ENCODE results near the gene RAG2.

RAG2 gene

GRCh38 chr11:36598051-36598450 is at the start of gene RAG2:
Gene RAG2 (minus strand): TSS chr11:36598236. CDS start chr11:36594168, 4,068 bp downstream.
- no peak for DNase-seq

GRCh38 chr11:36638556-36638955 is 40.5 kb upstream of the RAG2 start:
- no peak for DNase-seq

- no peak for DNase-seq
These were observed 37.2 kb upstream of the RAG2 start for GRCh38 chr11:36635066-36635862.

GRCh38 chr11:36631774-36632173 is 33.7 kb upstream of the RAG2 start:
- DNase-seq = no peak

- no peak for DNase-seq
These were observed 30.8 kb upstream of the RAG2 start for GRCh38 chr11:36628765-36629244.

- DNase-seq = no peak
These were observed 30.1 kb upstream of the RAG2 start for GRCh38 chr11:36628141-36628540.

GRCh38 chr11:36627471-36627870 is 29.4 kb upstream of the RAG2 start:
- no peak for DNase-seq

- DNase-seq = no peak
These were observed 29.0 kb upstream of the RAG2 start for GRCh38 chr11:36627006-36627405.

- DNase-seq = no peak
These were observed 25.5 kb upstream of the RAG2 start for GRCh38 chr11:36623494-36623893.

- no peak for DNase-seq
These were observed 24.5 kb upstream of the RAG2 start for GRCh38 chr11:36622431-36623136.

GRCh38 chr11:36620246-36620645 is 22.2 kb upstream of the RAG2 start:
- DNase-seq = no peak

GRCh38 chr11:36619502-36619901 is 21.5 kb upstream of the RAG2 start:
- DNase-seq = no peak

GRCh38 chr11:36618363-36619047 is 20.5 kb upstream of the RAG2 start:
- DNase-seq = no peak

GRCh38 chr11:36617543-36618362 is 19.7 kb upstream of the RAG2 start:
- DNase-seq = no peak

- no peak for DNase-seq
These were observed 17.8 kb upstream of the RAG2 start for GRCh38 chr11:36615826-36616225.

- no peak for DNase-seq
These were observed 11.3 kb upstream of the RAG2 start for GRCh38 chr11:36609383-36609782.

- DNase-seq = no peak
These were observed 10.6 kb upstream of the RAG2 start for GRCh38 chr11:36608491-36609199.

- DNase-seq = no peak
These were observed 7.5 kb upstream of the RAG2 start for GRCh38 chr11:36605221-36606216.

GRCh38 chr11:36602135-36602534 is 4.1 kb upstream of the RAG2 start:
- no peak for DNase-seq

- peak; percentile 38 for DNase-seq
These were observed 3.1 kb upstream of the RAG2 start for GRCh38 chr11:36601155-36601554.

- DNase-seq = no peak
These were observed 2.1 kb upstream of the RAG2 start for GRCh38 chr11:36600180-36600579.
